T-helper 2 cell treated with Interferon-gamma antibody and Interleukin-4, amounts not matched to agents 100 ng/mL and 5 ng/mL, for 36 hours (primary cell): ENCODE measurements around the gene MARK3. TPM values are rescaled to one million over a fixed set of nuclear protein-coding genes. Genes with fewer than 3 reads are reported as not detected.
"Not testable (repeated sequence)": the region's sequence is repeated elsewhere in the genome, so short reads cannot be mapped to it uniquely, and the experiment has no call there.

Source experiments
- intact Hi-C: fragments of 100-400 bp; cut with micrococcal nuclease; formaldehyde crosslinking; loops from one replicate; pipeline ENCODE4 v1.15.1; 2023
- total RNA-seq: library from RNA; stranded (reverse); gene quantifications from 2 replicates; pipeline ENCODE4 v1.2.3, GENCODE V29; 2022

MARK3 gene
- total RNA-seq, 1 donor from 2014 or later = 78.0 TPM

DNA sequence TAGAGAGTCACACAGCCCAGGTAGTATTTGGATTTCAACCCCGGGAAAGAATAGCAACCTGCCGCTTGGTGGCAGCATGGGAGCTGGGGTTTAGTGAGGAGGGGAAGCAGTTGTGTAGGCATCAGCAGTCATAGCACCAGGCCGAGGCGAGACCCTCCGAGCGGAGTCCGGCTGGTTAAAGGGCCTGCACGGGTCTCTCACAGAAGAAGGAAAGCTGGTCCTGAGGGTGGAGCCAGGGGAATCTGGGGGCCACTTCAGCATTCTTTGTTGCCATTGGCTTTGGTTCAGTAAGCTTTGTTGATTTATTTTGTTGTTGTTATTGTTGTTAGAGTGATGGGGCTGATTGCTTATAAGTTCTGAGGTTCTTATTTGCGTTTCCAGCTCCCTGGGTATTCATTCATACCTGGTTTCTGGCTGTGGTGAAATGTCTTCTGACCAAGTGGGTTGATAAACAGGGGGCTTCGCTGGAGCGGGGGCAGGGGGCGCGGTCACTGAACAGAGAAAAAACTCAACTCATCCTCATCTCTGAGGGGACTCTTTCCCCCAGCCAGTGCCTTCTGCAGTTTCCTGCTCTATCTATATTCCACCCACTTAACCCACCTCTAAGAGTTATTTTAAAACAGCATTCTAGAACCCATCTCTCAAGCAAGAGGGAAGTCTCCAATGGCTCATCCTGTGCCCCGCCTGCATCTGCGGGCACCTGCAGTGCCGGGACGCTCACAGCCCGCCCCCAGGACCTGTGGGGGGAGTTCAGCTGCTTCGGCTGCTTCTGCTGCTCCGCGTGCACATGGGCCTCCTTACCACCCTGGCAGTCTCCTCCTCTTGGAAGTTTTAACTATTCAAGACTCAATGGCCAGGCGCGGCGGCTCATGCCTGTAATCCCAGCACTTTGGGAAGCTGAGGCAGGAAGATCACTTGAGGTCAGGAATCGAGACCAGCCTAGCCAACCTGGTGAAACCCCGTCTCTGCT is 125.8 kb downstream of the MARK3 start:
- intact Hi-C loops = no loop called here

DNA sequence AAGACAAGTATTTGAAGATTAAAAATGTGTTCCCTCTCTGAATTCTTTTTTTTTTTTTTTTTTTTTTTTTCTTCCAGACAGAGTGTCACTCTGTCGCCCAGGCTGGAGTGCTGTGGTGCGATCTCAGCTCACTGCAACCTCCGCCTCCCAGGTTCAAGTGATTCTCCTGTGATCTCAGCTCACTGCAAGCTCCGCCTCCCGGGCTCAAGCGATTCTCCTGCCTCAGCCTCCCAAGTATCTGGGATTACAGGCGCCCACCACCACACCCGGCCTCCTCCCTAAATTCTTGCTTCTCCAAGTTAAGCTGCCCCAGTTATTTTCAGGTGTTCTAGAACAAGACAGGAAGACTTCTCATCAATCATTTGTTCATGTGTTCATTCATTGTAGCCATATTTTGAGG is 127.0 kb downstream of the MARK3 start:
- intact Hi-C loops = not testable (repeated sequence)

- intact Hi-C loops = no loop called here
These were observed 127.7 kb downstream of the MARK3 start for GRCh38 chr14:103512701-103513611.

DNA sequence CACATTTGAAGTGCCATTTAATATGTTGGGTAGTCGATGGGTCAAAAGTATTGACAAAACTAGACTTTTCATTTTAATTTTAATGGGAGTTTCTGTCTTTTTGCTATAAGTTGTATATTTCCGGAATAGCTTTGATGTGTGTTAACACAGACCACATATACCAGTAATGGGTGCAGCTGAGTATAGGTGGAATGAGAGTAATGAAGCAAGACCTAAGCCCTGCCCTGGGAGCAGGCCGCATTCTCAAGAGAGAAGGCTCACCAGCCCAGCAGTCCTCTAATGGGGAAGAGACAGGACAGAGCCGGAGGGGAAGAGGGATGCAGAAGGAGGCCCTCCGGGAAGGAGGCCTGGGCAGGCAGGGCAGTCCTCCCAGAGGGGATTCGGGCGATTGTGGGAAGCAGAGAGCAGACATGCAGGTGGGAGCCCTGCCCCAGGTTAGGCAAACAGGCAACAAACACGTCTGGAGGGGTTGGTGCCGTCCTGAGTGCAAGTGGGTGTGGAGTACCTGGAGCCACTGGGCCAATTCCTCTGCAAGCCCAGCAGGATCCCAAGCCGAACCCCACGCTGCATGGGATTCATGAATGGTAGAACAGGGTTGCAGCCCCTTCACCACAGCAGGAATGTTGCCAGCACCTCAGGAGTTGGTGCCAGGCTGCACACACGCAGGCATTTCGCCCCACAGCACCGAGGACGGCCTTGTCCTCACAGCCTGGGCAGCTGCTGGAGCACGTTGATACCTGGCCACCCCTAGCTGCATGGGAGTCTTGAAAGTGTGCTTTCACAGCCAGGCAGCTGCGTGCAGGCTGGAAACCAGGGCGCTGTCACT is 129.6 kb downstream of the MARK3 start:
- intact Hi-C loops = no loop called here

DNA sequence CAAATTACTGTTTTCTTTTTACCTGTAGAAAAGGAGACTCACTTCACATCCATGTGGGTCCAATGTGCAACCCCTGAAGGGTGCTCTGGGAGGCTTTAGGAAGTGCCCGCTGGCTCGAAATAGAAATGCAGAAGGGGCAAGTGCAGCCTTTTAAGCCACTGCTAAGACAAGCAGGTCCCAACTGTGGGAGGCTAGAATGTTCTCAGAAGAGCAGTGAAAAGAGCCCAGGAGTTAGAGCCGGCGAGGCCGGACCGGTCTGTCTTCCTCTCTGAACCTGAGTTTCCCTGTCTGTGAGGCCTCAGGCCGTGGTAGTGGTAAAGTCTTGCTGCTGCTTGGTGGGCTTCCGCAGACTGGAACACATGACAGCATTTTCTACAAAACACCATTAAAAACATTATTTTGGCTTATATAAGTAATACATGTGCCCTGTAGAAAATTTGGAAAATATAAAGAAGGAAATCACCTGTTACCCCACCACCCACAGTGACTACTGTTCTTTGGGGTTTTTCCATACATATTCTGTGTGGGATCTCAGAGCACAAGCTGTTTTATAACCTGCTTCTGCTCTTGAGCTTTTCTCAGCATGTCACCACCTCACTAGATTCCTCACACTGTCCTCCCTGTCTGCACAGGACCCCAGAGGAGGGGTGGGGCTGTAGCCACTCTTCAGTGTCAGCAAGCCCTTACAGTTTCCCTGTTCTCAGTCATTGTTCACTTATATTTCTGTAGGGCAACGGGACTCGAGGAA is 131.4 kb downstream of the MARK3 start:
- intact Hi-C loops = no loop called here

GRCh38 chr14:103517174-103517566 is 132.0 kb downstream of the MARK3 start:
- intact Hi-C loops = no loop called here

DNA sequence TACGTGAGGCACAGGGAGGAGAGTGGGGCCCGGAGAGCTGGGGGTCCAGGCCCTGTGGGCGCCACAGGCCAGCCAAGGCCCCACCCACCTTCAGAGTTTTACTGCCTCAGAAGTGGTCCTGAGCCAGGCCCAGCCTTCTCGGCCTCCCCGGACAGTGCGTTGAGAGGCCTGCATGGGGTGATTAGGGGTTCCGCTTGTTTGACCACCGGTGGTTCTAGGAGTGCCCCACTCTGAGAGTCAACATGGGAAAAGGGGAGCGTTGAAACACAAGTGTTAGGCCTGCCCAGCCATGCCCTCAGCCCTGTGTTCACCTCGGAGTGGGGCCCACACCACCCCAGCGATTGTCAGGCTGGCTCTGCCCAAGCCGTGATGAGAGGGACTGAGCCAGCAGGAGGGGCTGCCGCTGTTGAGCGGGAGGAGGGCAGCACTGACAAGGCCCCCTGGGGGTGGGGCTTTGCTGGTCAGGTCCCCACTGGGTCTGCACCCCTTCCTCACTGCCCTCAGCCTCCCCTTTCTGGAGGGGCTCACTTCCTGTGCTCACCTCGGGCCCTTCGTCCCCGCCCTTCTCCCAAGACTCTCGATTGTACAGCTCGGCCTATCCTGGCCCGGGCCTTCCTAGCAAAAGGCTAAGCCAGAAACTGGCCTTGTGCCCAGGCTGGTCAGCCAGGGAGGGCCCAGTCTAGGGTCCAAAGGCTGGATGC is 132.7 kb downstream of the MARK3 start:
- intact Hi-C loops = loop anchor here (1.0 kb wide), 1 partner anchor 28 kb away; no protein-coding TSS in a partner anchor

- intact Hi-C loops = loop anchor here (1.0 kb wide), 1 partner anchor 28 kb away; no protein-coding TSS in a partner anchor
These were observed 133.3 kb downstream of the MARK3 start for GRCh38 chr14:103518422-103519042.

GRCh38 chr14:103519043-103519836 is 134.0 kb downstream of the MARK3 start:
- intact Hi-C loops = no loop called here

GRCh38 chr14:103519837-103520212 is 134.6 kb downstream of the MARK3 start:
- intact Hi-C loops = no loop called here

- intact Hi-C loops = no loop called here
These were observed 135.0 kb downstream of the MARK3 start for GRCh38 chr14:103520269-103520656.

DNA sequence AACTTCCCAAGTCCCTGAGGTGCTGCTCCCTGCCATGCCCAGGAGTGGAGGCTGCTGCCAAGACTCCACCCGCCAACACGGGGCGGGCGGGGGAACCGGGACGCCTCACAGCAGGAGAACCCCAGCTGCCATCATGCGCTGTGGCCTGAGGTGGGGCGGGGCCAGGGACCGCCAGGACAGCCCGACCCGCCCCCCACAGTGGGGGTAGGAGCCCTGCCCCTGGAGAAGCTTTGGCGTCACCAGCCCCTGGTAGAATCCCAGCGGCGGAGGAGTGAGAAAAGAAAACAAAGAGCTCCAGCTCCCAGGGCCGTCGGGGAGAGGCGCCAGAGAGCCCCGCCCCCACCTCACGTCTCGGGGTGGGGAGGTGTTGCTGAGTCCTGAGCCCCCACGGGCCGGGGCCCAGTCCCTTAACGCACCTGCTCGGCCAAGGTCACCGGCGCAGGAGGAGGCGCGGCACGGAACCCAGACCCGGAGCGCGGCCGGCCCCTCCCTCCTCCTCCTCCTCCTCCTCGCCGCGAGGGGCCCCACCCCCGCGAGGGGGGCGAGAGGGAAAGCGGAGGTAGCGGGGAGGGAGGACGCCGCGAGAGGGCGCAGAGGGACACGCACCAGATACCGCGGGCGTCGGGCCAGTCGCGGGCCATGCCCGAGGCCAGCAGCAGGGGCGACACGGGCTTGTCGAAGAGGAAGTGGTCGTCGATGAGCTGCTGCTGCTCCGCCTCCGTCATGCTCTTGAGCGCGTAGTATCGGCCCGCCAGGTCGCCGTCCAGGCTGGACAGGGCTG is 135.6 kb downstream of the MARK3 start:
- intact Hi-C loops = no loop called here

- intact Hi-C loops = no loop called here
These were observed 136.3 kb downstream of the MARK3 start for GRCh38 chr14:103521438-103521950.

DNA sequence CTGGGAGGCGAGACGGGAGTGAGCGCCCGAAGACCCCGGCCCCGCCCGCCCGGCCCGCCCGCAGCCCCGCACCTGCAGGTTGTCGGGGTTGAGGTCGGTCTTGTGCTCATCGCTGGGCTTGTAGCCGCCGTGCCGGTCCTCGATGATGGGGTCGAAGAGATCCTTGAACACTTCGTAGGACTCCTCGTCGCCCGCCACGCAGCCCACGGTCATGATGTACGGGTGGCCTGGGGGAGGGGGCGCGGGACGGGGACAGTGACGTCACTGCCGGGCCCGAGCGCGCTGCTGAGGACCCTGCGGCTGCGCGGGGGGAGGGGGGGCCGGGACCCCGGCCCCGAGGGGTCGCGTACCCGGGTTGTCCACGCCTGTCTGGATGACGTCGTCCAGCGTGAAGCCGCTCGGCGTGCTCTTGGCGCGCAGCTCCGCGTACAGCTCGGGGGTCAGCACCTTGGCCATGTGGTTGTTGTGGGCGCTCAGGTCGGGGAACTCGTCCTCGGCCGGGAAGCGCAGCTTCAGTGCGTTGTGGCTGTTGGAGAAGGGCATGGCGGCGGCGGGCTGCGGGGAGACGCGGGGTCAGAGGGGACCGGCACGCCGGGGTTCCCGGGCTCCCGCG is 136.8 kb downstream of the MARK3 start:
- intact Hi-C loops = no loop called here

GRCh38 chr14:103522649-103523574 is 137.7 kb downstream of the MARK3 start, which contains the start of gene CKB:
Gene CKB, minus strand, starts transcription at chr14:103522830. Its CDS starts 337 bp downstream, at chr14:103522493.
- intact Hi-C loops = no loop called here

- intact Hi-C loops = no loop called here
These were observed 138.3 kb downstream of the MARK3 start for GRCh38 chr14:103523575-103523954.
